AG04449 (cell line): Measurements from ENCODE around the gene RBBP5.
A peak's percentile ranks its signal among the peaks of the same experiment; 100 is the strongest.

ENCODE experiments used
- CTCF ChIA-PET: fragments of 350-600 bp; formaldehyde crosslinking; extraction: SDS; loops from one replicate; lab custom pipeline; 2021; ENCODE audit warnings: antibody characterized with exemption; lab: Yijun Ruan, JAX
- POLR2A ChIA-PET: fragments of 400-600, 350-600 bp; formaldehyde crosslinking; extraction: SDS; loops from one replicate; lab custom pipeline; 2020; ENCODE audit warnings: antibody characterized with exemption, inconsistent platforms; lab: Yijun Ruan, JAX
- DNase-seq: peaks from one replicate; pipeline ENCODE4 v3.0.0-alpha.2; 2010; ENCODE audit warnings: low read depth, low spot score
- H3K4me3 ChIP-seq: 2 replicates; pipeline ENCODE4 v1.5.1; 2011; ENCODE audit warnings: low read depth, mild to moderate bottlenecking, control low read depth, low read length
- CTCF ChIP-seq: IDR thresholded peaks from one replicate; pipeline ENCODE4 v1.5.1; 2011; ENCODE audit warnings: mild to moderate bottlenecking, moderate library complexity, low read length, control low read depth, inconsistent platforms; ENCODE audit not compliant: insufficient read depth; ENCODE audit errors: missing control alignments

The RBBP5 gene

DNA sequence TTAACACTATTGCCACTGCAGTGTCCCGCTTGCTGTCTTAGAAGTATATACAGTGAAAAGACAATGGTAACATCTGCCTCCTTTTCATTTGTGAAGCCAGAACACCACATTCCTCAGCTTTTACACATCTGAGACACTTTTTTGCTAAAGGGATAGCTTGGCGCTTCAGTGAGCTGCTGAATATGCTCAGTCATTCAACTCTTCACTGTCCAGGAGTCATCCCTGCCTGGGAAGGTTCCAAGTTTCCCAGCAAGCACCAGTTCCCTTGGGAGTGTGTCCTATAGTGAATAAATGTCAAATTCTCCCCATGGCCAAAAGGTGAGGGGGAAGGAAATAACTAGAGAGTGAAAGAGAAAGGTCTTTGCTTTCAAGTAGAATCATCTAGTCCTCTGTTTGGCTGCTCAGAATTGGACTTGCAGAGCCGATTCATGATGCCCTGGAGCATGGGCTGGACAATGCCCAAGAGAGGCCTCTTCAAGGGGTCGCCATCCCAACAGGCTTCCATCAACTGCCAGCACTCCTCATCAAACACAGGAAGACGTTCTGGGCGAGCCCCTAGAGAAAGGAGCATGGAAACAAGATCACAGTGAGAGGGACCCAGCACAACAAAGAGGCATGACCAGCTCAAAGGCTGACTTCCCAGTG is 25.5 kb upstream of the RBBP5 start:
- CTCF ChIA-PET = interaction anchor here (0.9 to 9.7 kb wide), 6 partner anchors 11 to 110 kb away, joined by 3 to 239 read pairs (median 5); partner anchors contain the start of gene RBBP5
- H3K4me3 ChIP-seq = no peak overlapping the region
- no peak for TF ChIP-seq CTCF
- POLR2A ChIA-PET = no interaction called here
- DNase-seq = peak; percentile 56

- peak; percentile 36 for DNase-seq
- POLR2A ChIA-PET = interaction anchor here (1.4 kb wide), 1 partner anchor 23 kb away, joined by 6 read pairs; the partner anchor contains the start of gene RBBP5
- CTCF ChIA-PET = interaction anchor here (0.6 to 9.7 kb wide), 21 partner anchors 8 to 204 kb away, joined by 3 to 239 read pairs (median 5); partner anchors contain the start of genes RBBP5 and TMCC2
- no peak overlapping the region for H3K4me3 ChIP-seq
- no peak for TF ChIP-seq CTCF
These were observed 23.0 kb upstream of the RBBP5 start for GRCh38 chr1:205144751-205145150.

DNA sequence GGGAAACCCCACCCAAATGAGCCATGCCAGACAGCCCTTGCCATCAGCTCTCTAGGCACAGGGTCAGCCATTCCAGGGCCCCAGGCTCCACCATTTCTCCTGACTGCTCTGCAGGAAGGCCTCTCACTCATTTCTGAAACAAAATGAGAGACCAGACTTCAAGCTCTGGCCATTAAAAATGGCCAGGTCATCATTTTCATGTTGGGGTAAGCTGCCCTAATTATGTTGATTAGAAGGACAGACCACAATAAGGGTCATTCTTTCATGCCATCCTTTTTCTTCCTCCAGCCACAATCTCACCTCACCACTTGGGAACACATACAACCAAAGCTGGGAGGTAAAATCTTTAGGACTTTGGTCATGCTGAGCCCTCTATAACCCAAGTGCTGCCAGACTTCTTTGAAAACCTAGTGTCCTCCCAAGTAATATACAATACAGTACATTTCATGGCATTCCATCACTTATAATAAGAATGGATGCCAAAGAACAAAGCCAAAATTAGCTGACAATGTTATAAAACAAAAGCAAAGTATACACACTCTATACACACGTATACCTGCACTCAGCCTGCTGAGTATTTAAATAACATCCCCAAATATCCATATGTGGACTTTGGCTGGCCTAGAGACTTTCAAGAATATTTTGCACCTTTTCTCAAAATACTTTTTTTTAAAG is 22.4 kb upstream of the RBBP5 start:
- H3K4me3 ChIP-seq = no peak overlapping the region
- no peak for TF ChIP-seq CTCF
- CTCF ChIA-PET = interaction anchor here (0.6 to 9.7 kb wide), 20 partner anchors 8 to 210 kb away, joined by 3 to 239 read pairs (median 6); partner anchors contain the start of genes RBBP5 and TMCC2
- POLR2A ChIA-PET = interaction anchor here (1.4 kb wide), 1 partner anchor 22 kb away, joined by 6 read pairs; the partner anchor contains the start of gene RBBP5
- DNase-seq = no peak

GRCh38 chr1:205142102-205142469 is 20.3 kb upstream of the RBBP5 start:
- ChIA-PET POLR2A (no interaction called here), CTCF (interaction anchor here (0.6 to 9.7 kb wide), 44 partner anchors 9 to 194 kb away, joined by 3 to 239 read pairs (median 6); partner anchors contain the start of gene RBBP5)
- no peak for TF ChIP-seq CTCF
- no peak overlapping the region for H3K4me3 ChIP-seq
- no peak for DNase-seq

GRCh38 chr1:205141236-205142101 is 19.7 kb upstream of the RBBP5 start:
- ChIA-PET CTCF (interaction anchor here (0.6 to 9.7 kb wide), 60 partner anchors 10 to 195 kb away, joined by 3 to 239 read pairs (median 4); partner anchors contain the start of gene RBBP5), POLR2A (no interaction called here)
- peak; percentile 45 for DNase-seq
- peak; percentile 64 for TF ChIP-seq CTCF
- H3K4me3 ChIP-seq = no peak overlapping the region
